Spleen (tissue), 7 donors: ENCODE results near the gene HDDC2.

Source experiments
- POLR2A ChIP-seq, 3 donors: fragments of 450-650 bp; IDR thresholded peaks; one replicate each; pipeline ENCODE4 v1.5.1; 2017; ENCODE audit warnings: antibody characterized with exemption in 3 of 3, mild to moderate bottlenecking in 1 of 3
- POLR2AphosphoS5 ChIP-seq, 3 donors: sonication (generic); formaldehyde crosslinking; IDR thresholded peaks; one replicate each; pipeline ENCODE4 v1.5.1; 2017; ENCODE audit warnings: antibody characterized with exemption in 3 of 3
- TF ChIP-seq, protein P1 (sequence below), 11 experiments: fragments of 200-600 bp in 7 of 11; fragments of 450-650 bp in 4 of 11; sonication (generic) in 4 of 11; IDR thresholded peaks in 8 of 11; conservative IDR thresholded peaks in 3 of 11; 1 replicate in 7 of 11; 2 replicates in 4 of 11; pipeline versions ENCODE4 v1.4.0 to v1.8.0; 2016 to 2021; ENCODE audit warnings: antibody characterized with exemption in 11 of 11, inconsistent platforms in 4 of 11, mild to moderate bottlenecking in 1 of 11
- donor health status: DM: no; HTN: no; CAD: no; lungs with moderate emphysema.
- donor health status: DM: no; HTN: no; CAD: no.
- donor health status: DM: no; HTN: no; CAD: no.

DNA sequence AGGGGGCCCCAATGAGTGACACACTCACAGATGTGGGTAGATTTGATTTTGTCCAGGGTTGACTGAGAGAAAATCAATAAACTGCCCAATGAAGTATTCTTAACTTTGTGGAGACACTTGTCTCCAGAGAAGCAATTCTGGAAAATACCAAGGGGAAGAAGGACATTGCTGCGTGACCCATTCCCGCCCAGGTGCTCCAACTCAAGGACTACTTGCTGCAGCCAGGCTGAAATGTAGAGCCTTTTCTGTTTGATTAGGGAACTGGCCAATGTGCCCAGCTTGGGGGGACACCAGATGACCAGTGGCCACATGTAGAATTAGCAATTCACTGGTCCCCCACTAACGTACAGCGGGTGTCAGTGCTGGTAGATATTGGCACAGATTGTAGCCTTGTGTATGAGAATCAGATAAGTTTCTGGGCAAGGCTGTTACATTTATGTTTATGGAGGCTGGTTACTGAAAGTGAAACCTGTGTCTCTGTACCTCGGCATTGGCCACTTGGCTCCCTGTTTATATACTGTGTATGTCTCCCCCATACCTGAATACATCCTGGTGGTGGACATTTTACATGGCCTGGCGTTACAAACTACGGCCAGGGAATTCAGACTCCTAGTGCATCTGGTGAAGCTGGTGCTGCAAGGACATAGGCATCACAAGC lies 32.3 kb downstream of the HDDC2 start:
- TF ChIP-seq, protein P1, sequence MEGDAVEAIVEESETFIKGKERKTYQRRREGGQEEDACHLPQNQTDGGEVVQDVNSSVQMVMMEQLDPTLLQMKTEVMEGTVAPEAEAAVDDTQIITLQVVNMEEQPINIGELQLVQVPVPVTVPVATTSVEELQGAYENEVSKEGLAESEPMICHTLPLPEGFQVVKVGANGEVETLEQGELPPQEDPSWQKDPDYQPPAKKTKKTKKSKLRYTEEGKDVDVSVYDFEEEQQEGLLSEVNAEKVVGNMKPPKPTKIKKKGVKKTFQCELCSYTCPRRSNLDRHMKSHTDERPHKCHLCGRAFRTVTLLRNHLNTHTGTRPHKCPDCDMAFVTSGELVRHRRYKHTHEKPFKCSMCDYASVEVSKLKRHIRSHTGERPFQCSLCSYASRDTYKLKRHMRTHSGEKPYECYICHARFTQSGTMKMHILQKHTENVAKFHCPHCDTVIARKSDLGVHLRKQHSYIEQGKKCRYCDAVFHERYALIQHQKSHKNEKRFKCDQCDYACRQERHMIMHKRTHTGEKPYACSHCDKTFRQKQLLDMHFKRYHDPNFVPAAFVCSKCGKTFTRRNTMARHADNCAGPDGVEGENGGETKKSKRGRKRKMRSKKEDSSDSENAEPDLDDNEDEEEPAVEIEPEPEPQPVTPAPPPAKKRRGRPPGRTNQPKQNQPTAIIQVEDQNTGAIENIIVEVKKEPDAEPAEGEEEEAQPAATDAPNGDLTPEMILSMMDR (IDR thresholded peaks at IDR 0.05 in 8 of 11, conservative IDR thresholded peaks at IDR 0.05 in 3 of 11): no peak
- no peak for TF ChIP-seq POLR2AphosphoS5 (IDR thresholded peaks at IDR 0.05)
- no peak for TF ChIP-seq POLR2A (IDR thresholded peaks at IDR 0.05)
